SW480 (cell line): ENCODE data around the gene SRRT.

Experiments used
- DNase-seq: peaks from one replicate; pipeline ENCODE4 v3.0.0-alpha.2; 2016; ENCODE audit warnings: low spot score

Gene SRRT

DNA sequence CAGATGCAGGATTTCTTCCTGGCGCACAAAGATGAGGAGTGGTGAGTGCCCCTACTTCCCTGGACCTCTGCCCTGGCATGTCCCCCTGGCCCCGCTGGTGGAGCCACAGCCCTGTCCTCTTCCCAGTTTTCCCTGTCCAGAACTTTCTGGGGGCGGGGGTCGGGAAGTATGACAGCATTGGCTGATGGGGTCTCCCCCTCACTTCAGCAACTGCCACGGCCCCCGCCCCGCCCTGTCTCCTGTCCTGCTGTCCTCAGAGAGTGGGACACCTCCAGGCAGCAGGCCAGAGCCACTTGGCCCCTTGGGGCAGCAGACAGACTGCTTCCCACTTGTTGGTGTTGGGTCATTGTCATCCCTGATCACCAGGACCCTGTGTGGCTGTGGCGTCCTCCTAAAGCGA, 7.3 kb downstream of the SRRT start:
- DNase-seq, result no peak

DNA sequence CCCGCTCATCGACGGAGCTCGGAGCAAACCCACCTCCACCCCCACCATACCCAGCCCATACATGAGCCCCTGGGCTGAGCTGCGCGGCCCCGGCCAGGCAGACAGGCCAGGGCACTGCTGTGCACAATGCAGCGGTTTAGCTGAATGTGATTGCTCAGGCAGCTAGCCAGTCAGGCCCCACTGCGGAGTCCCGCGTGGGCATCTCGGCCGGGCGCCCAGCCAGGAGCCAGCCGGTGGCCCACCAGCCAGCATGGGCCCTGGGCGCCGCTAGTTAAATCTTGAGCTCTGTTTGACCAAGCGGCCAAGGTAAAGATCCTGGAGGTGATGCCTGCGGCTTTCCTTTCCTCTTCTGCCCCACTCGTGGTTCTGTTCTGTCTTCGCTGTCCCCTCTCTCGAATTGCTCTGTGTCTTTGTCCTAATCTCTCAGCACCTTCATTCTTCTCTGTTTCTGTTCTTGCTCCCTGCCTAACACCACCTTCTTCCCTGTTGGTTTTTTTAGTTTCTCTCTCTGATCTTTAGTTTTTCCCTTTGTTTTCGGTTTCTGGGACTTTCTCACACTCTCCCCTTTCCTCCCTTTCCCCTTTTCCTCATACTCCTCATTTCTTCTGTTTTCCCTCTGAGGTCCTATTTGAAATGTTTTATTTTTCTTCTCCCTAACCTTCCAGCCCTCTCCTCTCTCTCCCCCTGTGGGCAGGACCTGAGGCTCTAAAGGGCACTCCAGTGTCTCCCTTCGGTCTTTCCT, 8.1 kb downstream of the SRRT start:
- DNase-seq, result no peak

DNA sequence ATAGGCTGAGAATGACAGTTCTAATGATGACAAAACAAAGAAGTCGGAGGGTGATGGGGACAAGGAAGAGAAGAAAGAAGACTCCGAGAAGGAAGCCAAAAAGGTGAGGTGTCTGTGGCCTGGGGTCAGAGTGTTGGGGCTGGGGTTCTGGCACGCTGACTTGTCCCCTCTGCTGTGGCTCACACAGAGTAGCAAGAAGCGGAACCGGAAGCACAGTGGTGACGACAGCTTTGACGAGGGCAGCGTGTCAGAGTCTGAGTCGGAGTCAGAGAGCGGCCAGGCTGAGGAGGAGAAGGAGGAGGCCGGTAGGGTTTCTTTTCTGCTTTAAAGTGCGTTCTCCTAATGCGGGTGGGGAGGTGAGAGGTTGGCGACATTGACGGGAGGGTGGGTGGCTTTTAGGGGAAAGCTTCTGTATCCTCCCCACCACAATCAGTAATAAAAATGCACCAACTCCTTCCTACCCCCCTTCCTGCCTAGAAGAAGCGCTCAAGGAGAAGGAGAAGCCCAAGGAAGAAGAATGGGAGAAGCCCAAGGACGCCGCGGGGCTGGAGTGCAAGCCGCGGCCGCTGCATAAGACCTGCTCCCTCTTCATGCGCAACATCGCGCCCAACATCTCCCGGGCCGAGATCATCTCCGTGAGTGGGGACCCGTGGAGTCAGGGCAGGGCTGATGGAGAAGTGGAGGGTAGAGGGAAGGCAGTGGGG, 10.0 kb downstream of the SRRT start:
- no peak for DNase-seq

DNA sequence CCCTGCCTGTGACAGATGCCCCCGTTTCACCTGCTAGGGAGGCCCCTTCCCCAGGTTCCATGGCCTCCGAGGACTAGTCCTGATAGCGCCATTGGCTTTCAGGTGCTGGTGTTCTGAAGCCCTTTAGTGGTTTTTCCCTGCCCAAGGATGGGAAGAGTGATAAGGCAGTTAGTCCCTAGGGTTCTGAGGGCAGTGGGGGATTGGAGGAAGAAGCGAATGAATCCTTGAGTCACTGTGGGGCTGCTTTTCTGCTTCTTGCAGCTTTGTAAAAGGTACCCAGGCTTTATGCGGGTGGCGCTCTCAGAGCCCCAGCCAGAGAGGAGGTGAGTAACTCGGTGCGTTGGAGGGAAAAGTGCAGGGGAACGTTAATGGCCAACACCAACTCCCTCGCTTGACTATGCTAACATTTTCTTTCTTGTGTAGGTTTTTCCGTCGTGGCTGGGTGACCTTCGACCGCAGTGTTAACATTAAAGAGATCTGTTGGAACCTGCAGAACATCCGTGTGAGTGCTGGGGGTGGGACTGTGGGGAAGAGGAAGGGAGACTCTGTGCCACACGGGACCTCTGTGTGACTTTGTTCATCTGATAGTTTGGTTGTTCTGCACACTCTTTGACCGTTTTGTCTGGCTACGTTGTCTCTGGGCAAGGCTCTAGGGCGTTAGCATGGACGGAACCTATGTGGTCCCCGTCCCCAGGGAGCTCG, 10.7 kb downstream of the SRRT start:
- no peak for DNase-seq

GRCh38 chr7:100886142-100886935, 11.4 kb downstream of the SRRT start:
- no peak for DNase-seq

GRCh38 chr7:100886936-100887515, 12.1 kb downstream of the SRRT start:
- no peak for DNase-seq

GRCh38 chr7:100887516-100888290, 12.8 kb downstream of the SRRT start:
- no peak for DNase-seq

DNA sequence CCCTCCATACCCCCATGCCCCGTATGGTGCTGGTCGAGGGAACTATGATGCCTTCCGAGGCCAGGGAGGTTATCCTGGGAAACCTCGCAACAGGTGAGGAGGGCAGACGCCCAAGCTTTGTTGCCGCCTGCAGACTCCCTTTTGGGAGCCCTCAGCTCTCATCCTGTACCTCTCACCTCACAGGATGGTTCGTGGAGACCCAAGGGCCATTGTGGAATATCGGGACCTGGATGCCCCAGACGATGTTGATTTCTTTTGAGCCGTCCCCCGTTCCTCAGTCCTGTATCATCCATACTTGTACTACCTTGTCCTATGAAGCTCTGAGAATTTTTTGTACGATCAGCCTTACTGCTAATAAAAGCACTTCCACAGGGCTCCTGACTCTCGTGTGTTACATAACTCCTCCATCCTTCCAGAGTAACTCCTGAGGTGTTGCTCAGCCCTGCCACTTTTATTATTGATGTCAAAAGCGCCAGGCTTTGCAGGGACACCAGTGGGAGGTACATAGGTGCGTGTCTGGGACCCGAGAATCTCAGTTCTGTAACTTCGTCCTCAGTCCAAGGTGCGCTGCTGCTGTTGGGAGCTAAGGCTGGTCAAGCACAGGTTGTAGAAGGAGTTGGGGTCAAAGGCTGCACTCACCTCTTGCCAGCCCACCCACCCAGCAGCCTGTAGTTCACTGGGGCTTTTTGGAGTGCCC, 13.5 kb downstream of the SRRT start:
- DNase-seq, result no peak

DNA sequence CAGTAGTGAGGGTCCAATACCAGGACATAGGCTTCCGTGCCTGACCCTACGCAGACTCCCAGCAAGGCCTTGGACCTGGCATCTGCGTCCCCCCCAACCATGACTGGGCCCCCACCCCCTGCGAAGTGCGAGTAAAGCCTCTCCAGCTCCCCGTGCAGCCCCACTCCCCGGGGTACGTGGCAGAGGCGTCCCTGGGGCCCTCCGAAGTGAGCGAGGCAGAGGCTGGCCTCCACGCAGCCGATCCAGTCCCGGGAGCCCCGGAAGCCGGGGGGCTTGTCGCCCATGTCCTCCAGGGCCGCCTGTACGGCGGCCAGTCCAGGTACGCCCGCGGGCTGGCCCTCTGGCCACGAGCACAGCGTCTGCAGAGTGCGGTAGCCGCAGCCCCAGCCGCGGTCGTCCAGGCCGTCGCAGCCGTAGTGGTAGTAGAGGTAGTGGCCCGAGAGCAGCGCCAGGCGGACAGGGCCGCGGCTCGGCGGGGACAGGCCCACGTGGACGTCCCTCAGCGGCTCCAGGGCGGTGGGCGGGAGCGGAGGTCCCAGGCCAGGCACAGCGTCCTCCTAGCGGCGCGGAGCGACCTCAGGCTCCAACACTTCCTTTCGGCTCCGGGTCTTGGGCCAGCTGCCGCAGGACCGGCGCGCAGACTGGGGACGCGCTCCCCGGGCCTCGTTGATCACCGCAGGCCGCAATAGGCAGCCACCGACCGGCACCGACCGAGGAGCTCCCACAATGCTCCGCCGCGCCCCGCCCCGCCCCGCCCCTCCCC, 14.3 kb downstream of the SRRT start, which contains the start of gene UFSP1:
Gene UFSP1 (minus strand): TSS at position 728 of the 763 bp plus-strand sequence. CDS start 444 bp downstream, at position 284.
- DNase-seq, result no peak

DNA sequence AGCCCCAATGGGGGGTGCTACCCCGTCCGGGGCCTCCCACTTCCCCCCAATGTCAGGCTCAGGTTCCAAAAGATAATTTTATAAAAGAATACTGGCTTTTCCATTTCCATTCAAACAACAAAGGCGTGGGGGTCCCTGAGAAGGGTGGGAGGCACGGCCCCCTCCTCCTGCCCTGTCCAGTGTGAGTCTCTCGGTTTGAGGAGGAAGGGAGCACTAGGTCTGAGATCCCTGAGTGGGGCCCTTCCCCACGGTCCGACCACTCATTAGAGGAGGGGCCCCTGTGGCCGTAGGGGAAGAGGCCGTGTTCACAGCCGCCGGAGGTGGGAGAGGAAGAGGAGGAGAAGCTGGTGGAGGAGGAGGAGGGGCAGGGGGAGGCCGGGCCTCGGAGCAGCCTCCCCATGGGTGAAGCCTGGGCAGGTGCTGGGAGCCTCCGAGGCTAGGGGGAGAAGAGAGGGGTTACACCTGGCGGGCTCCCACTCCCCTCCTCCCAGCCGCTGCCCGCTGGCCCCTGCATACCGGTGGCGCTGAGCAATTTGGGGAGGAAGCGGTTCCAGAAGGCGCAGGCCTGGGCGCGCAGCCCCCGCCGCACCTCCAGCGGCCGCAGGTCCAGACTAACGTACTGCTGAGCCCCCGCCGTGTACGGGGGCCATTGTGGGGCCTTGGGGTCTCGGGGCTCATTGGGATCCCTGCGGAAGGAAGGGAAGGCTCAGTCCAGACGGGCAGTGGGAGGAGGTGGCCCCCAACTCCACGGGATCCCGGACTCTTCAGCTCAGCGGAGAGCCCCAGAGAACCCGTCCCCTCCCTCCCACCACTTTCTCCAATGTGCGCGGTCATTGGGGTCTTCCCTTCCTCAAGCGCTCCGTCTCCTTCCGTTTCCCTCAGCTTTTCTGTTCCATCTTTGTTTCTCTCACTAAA, 16.0 kb downstream of the SRRT start:
- no peak for DNase-seq

DNA sequence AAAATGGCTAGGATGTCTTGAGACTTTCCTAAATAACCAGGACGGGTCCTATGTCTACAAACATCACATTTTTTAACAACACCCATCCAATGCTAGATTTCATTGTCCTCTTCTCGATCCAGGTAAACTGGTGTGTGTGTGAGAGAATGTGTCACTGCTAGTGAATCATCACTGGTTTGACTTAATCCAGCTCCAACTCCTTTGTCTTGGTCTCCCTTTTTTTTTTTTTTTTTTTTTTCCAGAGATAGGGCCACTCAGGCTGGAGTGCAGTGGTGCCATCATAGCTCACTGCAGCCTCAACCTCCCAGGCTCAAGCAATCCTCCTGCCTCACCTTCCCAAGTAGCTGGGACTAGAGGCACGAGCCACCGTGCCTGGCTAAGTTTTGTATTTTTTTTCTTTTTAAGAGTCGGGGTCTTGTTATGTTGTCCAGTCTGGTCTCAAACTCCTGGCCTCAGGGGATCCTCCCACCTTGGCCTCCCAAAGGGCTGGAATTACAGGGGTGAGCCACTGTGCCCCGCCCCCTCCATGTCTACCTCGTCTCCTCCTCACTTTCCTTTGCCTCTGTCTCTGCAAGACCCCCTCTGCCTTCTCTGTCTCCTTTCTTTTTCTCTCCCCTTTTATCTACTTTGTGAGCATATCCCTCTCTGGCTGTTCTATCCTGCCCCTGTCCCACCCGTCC, 16.8 kb downstream of the SRRT start:
- peak; percentile 83 for DNase-seq

DNA sequence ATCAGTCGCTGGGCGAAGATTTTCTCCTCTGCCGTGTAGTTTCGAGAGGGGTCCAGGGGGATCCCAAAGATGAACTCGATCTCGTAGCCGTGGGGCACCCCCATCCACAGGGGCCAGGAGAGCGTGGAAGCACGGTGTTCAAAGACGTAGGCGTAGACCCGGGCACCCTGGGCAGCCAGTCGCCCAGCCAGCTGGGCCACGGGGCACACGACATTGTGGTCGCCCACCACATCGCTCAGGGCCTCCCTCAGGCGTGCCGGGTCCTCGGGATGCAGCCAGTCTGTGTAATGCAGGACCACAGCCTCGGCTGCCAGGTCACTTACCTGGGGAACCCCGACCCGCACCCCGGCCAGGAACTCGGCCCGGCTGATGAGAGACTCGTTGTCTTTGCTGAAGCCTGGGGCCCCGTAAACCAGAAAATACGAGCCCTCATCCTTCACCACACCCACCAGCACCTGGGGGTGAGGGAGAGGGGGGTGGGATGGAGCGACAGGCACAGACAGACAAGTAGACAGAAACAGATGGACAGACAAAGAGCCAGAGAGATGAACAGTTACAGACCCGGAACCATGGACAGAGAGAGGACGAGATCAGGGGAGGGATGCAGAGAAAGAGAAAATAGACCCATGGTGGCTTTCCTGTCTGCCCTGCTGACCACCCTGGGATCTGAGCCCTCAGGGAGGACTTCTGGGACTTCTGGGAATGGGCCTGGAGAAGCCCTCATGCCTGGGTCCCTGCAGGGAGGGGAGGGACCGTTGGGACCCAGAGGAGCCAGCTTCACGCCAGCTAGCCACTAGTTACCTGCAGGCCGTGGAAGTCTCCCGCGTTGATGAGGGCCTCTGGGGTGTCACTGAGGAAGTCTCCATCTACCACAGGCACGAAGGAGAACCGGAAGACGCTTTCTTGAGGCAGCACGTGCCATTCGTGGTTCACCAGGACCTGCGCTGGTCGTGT, 17.7 kb downstream of the SRRT start:
- no peak for DNase-seq

GRCh38 chr7:100893318-100893895, 18.5 kb downstream of the SRRT start:
- no peak for DNase-seq

DNA sequence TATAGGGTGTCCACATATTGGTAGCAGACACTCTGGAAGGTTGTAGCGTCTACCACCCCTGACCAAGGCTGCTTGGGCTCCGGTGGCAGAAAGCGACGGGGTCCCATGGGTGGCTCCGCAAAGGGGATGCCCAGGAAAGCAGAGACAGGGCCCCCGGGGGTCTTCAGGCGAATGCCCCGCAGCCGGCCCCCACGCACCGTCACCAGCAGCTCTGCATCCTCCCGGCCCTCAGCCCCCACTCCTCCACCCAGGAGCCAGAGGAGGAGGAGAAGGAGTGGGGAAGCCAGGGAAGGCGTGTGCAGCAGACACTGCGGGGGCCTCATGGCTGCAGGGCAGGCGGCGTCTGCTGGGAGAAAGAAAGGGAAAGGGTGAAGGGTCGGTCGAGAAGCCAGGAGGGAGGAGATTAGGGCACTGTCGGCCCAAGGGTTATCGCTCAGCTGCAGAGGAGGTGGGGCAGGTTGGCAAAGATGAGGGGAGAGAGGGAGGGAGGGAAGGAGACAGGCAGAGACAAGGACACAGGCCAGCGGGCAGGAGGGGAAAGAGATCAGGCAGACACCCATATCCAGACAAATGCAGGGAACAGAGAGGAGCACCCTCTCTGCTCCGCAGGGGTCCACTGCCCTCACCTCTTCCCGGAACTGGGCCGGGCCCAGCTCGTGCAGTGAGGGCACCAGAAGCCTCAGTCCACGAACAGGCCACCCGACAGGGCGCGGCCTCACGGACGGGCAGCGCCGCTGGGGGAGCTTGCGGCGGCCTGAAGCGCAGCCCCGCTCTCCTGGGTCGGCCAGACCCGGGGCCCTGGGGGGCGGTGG, 19.2 kb downstream of the SRRT start:
- DNase-seq, result no peak
